Ovary (tissue), 9 donors: ENCODE data around the gene ANP32B. TPM values are rescaled to one million over a fixed set of nuclear protein-coding genes. Genes with fewer than 3 reads are reported as not detected.
"Not testable (repeated sequence)": the region's sequence is repeated elsewhere in the genome, so short reads cannot be mapped to it uniquely, and the experiment has no call there.

Experiments used
- DNase-seq, 5 donors: peaks; one replicate each; pipeline ENCODE4 v3.0.0-alpha.2; 2019 to 2020
- H3K27ac ChIP-seq, 2 donors: fragments of 200-600 bp; one replicate each; pipeline versions ENCODE4 v1.5.1 to v1.8.0; 2019 to 2022
- H3K27me3 ChIP-seq: fragments of 200-600 bp; one replicate; pipeline ENCODE4 v1.8.0; 2022
- H3K36me3 ChIP-seq: fragments of 200-600 bp; sonication (generic); one replicate; pipeline ENCODE4 v1.5.1; 2019
- H3K4me1 ChIP-seq: one replicate; pipeline ENCODE4 v1.8.1; 2013; ENCODE audit warnings: mild to moderate bottlenecking, moderate library complexity; ENCODE audit not compliant: insufficient read depth
- H3K4me3 ChIP-seq: fragments of 200-600 bp; sonication (generic); one replicate; pipeline ENCODE4 v1.5.1; 2017
- H3K9me3 ChIP-seq, 2 donors: fragments of 200-600 bp in 1 of 2; sonication (generic) in 1 of 2; one replicate each; pipeline versions ENCODE4 v1.5.1 to v1.8.1; 2013 to 2019; ENCODE audit warnings: mild to moderate bottlenecking in 1 of 2, moderate library complexity in 1 of 2
- CTCF ChIP-seq, 3 donors: fragments of 450-650 bp in 2 of 3; fragments of 200-600 bp in 1 of 3; IDR thresholded peaks; one replicate each; pipeline versions ENCODE4 v1.5.1 to v1.8.0; 2016 to 2022; ENCODE audit warnings: antibody characterized with exemption in 3 of 3, mild to moderate bottlenecking in 1 of 3
- EP300 ChIP-seq: sonication (generic); formaldehyde crosslinking; IDR thresholded peaks from one replicate; pipeline ENCODE4 v1.6.1; 2017; ENCODE audit warnings: antibody characterized with exemption
- POLR2A ChIP-seq: fragments of 450-650 bp; IDR thresholded peaks from one replicate; pipeline ENCODE4 v1.6.1; 2017; ENCODE audit warnings: antibody characterized with exemption, mild to moderate bottlenecking, moderate library complexity
- WGBS, 3 donors: extraction: QIAGEN DNeasy Blood & Tissue Kit in 1 of 3; methylation state at CpG; one replicate each; pipeline versions ENCODE4 v1.1.5 to v1.1.7; 2013 to 2017; 5-methylcytosine and 5-hydroxymethylcytosine counted together
- intact Hi-C, 4 donors: fragments of 100-400 bp; cut with DNase I; formaldehyde crosslinking; loops; one replicate each; pipeline versions ENCODE4 v1.11.0 to v1.15.1; 2022 to 2023
- polyA plus RNA-seq, 2 donors: library from polyadenylated mRNA; stranded (reverse); fragments of 200-250 nt in 1 of 2; fragments of 350-450 nt in 1 of 2; fragmentation: Illumina TruSeq in 1 of 2; extraction: RNeasy Lipid Tissue Mini Kit (QIAGEN cat#74804) in 1 of 2; gene quantifications; one replicate each; pipeline ENCODE4 v1.2.3, GENCODE V29; 2013 to 2014
- total RNA-seq, 7 donors: library from RNA; depleted of rRNA in 2 of 7; stranded (reverse); fragments of >200 nt in 2 of 7; fragmentation: NEBNext Ultra II Directional in 3 of 7; extraction: Animal tissue kit (Norgen Biotek cat#: 25700) in 3 of 7; gene quantifications; one replicate each; pipeline versions ENCODE4 v1.1.0 to v1.2.4, GENCODE V29; 2016 to 2023
- donor health status: DM: no; HTN: no; CAD: no; lungs with moderate emphysema.
- donor health status: DM: no; HTN: no; CAD: no.
- donor health status: Bipolar disorder and iron deficiency.
- donor health status: DM: yes; HTN: yes; CAD: no.
- donor health status: DM: no; HTN: no; CAD: no.
- donor health status: DM: yes; HTN: yes; CAD: no.

ANP32B gene
- total and polyA plus RNA-seq, 9 donors = 41.4 to 302 (median 153) TPM

- no peak for DNase-seq
- TF ChIP-seq CTCF (IDR thresholded peaks at IDR 0.05) = no peak
- TF ChIP-seq POLR2A = no peak
- intact Hi-C loops = no loop called here
- no peaks in the 10 kb centered on the region for H3K4me1 ChIP-seq
- H3K4me3 ChIP-seq = no peak overlapping the region
- WGBS, 3 donors = 61 to 71% (median 62%) methylated on average over 2 of the region's 2 CpGs
- no peaks in the 10 kb centered on the region for H3K36me3 ChIP-seq
- no peaks in the 10 kb centered on the region for H3K27me3 ChIP-seq
- H3K27ac ChIP-seq = no peak overlapping the region
- H3K9me3 ChIP-seq = no peaks in the 10 kb centered on the region
Measured at GRCh38 chr9:97969014-97969413, 14.1 kb upstream of the ANP32B start.

- intact Hi-C loops = loop anchor here in 1 of 4 donors (10.0 kb wide), 1 partner anchor 65 kb away; no protein-coding TSS in a partner anchor
- DNase-seq = no peak
- 34 to 43% (median 42%) methylated on average over 7 of the region's 7 CpGs for WGBS, 3 donors
- Histone ChIP-seq H3K27ac (no peak overlapping the region), H3K4me1 (no peaks in the 10 kb centered on the region), H3K36me3 (no peaks in the 10 kb centered on the region), H3K4me3 (no peak overlapping the region), H3K9me3 (peaks cover 0 to 4% of the 10 kb centered on the region in 2 donors), H3K27me3 (no peaks in the 10 kb centered on the region)
- TF ChIP-seq POLR2A (no peak), CTCF (IDR thresholded peaks at IDR 0.05) (no peak), EP300 (no peak)
Measured at GRCh38 chr9:97970165-97970564, 13.0 kb upstream of the ANP32B start.

DNA sequence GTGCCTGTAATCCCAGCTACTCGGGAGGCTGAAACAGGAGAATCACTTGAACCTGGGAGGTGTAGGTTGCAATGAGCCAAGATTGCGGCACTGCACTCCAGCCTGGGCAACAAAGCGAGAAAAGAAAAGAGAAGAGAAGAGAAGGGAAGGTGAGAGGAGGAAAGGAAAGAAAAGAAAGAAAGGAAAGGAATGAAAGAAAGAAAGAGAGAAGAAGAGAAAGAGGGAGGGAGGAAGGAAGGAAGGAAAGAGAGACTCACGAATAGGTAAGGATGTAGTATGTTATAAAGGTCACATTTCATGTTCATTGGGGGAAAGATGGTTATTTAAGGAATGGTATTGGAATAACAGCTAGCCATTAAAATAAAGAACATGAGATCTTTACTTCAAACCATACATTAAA lies 10.4 kb upstream of the ANP32B start:
- DNase-seq = no peak
- no peak for TF ChIP-seq EP300
- H3K27me3 ChIP-seq = no peaks in the 10 kb centered on the region
- 83 to 87% (median 86%) methylated on average over 4 of the region's 4 CpGs for WGBS, 3 donors
- intact Hi-C loops = loop anchor here in 1 of 4 donors (10.0 kb wide), 1 partner anchor 62 kb away; no protein-coding TSS in a partner anchor
- no peak overlapping the region for H3K27ac ChIP-seq
- H3K4me3 ChIP-seq = no peak overlapping the region
- H3K36me3 ChIP-seq = no peaks in the 10 kb centered on the region
- peaks cover 0 to 4% of the 10 kb centered on the region in 2 donors for H3K9me3 ChIP-seq
- H3K4me1 ChIP-seq = no peaks in the 10 kb centered on the region

DNA sequence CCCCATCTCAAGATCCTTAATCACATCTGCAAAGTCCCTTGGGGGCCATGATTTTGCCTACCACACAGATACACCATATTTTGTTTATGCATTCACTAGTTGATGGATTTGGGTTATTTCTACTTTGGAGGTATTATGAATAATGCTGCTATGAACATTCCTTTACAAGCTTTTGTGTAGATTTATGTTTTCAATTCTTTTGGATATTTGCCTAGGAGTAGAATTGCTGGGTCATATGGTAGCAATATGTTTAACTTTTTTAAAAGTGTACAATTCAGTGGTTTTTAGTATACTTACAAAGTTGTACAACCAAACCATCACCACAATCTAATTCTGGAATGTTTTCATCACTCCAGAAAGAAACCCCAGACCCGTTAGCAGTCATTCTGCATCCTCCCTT lies 7.8 kb upstream of the ANP32B start:
- no peaks in the 10 kb centered on the region for H3K36me3 ChIP-seq
- no peaks in the 10 kb centered on the region for H3K27me3 ChIP-seq
- H3K4me1 ChIP-seq = no peaks in the 10 kb centered on the region
- H3K4me3 ChIP-seq = no peak overlapping the region
- no peak for DNase-seq
- TF ChIP-seq CTCF (IDR thresholded peaks at IDR 0.05) (no peak), POLR2A (no peak), EP300 (no peak)
- WGBS, 3 donors = 58 to 79% (median 67%) methylated on average over 1 of the region's 1 CpG
- peaks cover 0 to 4% of the 10 kb centered on the region in 2 donors for H3K9me3 ChIP-seq
- H3K27ac ChIP-seq = no peak overlapping the region
- intact Hi-C loops = loop anchor here in 1 of 4 donors (10.0 kb wide), 1 partner anchor 59 kb away; no protein-coding TSS in a partner anchor

DNA sequence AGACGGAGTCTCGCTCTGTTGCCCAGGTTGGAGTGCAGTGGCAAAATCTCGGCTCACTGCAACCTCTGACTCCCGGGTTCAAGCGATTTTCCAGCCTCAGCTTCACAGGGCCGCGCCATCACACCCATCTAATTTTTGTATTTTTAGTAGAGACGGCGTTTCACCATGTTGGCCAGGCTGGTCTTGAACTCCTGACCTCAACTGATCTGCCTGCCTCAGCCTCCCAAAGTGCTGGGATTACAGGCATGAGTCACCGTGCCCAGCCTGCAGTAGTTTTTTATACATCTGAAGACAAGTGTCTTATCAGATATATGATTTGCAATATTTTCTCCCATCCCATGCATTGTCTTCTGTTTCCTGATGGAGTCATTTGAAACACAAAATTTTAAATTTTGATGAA lies 6.5 kb upstream of the ANP32B start:
- DNase-seq, H3K4me1 ChIP-seq, H3K4me3 ChIP-seq, H3K27me3 ChIP-seq, H3K9me3 ChIP-seq, H3K36me3 ChIP-seq, H3K27ac ChIP-seq: not testable (repeated sequence)
- intact Hi-C loops = loop anchor here in 1 of 4 donors (10.0 kb wide), 1 partner anchor 58 kb away; no protein-coding TSS in a partner anchor
- 89 to 93% (median 89%) methylated on average over 10 of the region's 10 CpGs for WGBS, 3 donors
